Mucosa of stomach (tissue), 1 donor: Measurements from ENCODE around the gene TSPAN4.

ENCODE experiments used
- H3K27me3 ChIP-seq: one replicate; pipeline ENCODE4 v1.7.0; 2013; ENCODE audit warnings: mild to moderate bottlenecking, low read length; ENCODE audit not compliant: control insufficient read depth, insufficient read depth
- H3K36me3 ChIP-seq: one replicate; pipeline ENCODE4 v1.7.0; 2013; ENCODE audit warnings: low read length; ENCODE audit not compliant: control insufficient read depth, insufficient read depth
- H3K4me1 ChIP-seq: one replicate; pipeline ENCODE4 v1.7.0; 2013; ENCODE audit warnings: mild to moderate bottlenecking, low read length; ENCODE audit not compliant: control insufficient read depth, insufficient read depth
- H3K4me3 ChIP-seq: one replicate; pipeline ENCODE4 v1.7.0; 2013; ENCODE audit warnings: low read length
- H3K9ac ChIP-seq: one replicate; pipeline ENCODE4 v1.7.0; 2013; ENCODE audit warnings: mild to moderate bottlenecking, low read length, moderate library complexity
- H3K9me3 ChIP-seq: one replicate; pipeline ENCODE4 v1.7.0; 2013; ENCODE audit warnings: mild to moderate bottlenecking, low read length, moderate library complexity; ENCODE audit not compliant: control insufficient read depth
- donor health status: Pancreatic carcinoma.

The TSPAN4 gene

DNA sequence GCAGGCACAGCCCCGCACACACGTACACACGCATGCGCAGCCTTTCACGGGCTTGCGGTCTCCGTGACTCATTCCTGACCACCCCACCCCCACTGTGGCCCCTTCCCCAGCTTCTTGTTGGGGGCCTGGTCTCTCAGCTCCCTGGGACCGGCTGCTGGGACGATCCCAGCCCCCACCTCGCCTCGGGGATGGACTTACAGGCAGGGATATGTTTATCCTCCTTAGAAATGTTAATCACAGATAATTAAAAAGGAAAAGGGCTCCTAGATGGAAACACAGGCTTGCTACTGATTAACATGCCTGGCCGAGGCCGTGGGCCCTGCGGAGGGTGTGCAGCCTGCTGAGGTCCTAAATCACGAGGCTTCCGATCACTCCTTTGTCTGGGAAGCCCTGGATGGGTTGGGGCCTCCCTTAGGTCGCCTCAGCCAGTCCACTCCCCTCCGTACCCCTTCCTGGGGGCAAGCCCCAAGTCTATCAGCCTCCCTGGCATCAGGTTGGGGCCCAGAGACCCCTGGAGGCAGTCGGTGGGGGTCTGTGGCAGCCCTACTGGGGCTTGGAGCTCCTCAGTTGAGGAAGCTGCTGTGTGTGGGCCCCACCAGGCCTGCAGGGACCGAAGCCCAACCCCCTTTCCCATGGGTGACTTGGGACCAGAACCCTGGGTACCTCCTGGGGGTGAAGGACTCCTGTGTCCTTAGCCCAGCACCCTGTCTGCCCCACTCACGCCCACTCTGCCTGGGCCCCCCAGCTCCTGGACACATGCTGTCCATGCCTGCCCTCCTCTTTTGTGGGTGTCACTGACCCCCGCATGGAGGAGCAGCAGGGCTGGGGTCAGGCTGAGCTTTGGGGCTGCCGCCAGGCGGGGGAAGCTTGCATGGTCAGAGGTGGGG is 20.6 kb downstream of the TSPAN4 start:
- Histone ChIP-seq H3K9ac (no peak overlapping the region), H3K4me3 (no peak overlapping the region), H3K4me1 (peaks cover 27% of the 10 kb centered on the region), H3K36me3 (no peaks in the 10 kb centered on the region), H3K9me3 (no peaks in the 10 kb centered on the region), H3K27me3 (peaks cover 31% of the 10 kb centered on the region)

DNA sequence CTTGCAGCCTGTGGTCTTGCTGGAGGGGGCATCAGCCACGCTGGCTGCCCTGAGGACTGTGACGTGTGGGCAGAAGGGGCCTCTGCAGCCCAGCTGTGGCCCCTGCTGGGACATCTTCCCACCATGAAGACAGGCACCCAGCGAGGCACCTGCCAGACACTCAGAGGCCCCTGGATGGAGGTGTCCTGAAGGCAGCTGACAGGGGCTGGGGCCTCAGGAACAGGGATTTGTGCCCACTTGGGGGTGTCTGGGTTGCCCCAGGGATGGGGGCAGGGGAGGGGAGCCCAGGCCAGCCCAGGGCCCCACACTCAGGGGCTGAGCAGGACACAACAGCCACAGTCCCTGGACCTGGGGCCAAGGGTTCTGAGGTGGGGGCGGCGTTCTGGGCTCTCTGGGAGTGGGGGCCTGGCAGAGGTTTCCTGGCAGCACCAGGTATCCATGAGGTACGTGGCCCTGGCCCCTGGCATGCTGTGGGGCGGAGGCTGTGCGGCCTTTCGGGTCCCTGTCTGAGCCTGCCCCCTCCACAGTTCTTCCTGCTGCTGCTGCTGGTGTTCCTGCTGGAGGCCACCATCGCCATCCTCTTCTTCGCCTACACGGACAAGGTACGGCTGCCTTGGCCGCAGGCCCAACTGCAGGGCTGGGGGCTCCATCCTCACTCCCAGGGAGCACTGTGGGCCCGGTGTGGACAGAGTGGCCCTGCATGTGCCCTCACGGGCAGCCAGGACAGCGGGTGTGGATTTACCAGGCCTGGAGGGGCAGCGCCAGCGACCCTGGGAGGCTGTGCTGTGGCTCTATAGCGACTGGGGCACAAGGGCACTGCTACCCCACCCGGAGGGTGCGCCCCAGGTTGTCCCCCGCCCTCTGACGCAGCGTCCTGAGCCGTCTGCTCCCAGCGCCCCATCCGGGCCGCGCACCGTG is 21.5 kb downstream of the TSPAN4 start:
- Histone ChIP-seq H3K4me3 (no peak overlapping the region), H3K9me3 (no peaks in the 10 kb centered on the region), H3K36me3 (no peaks in the 10 kb centered on the region), H3K9ac (no peak overlapping the region), H3K27me3 (peaks cover 31% of the 10 kb centered on the region), H3K4me1 (peaks cover 27% of the 10 kb centered on the region)

DNA sequence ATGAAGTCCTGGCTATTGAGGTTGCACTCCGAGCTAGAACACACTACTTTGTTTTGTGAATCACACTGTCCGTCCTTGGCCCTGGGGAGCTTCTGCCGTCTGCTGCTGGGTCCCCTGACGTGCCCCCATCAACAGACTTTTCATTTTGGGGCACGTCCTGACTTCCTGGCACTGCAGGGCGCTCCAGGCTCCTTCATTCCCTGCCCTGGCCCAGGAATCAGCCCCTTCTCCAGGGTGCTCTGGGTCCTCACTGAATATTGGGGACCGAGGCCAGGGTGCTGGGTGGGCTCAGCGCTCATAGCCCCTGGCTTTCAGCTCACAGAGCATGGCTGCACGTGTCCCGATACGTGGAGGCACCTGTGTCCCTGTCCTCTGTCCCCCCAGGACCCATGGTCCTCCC is 22.2 kb downstream of the TSPAN4 start:
- Histone ChIP-seq H3K4me3 (no peak overlapping the region), H3K4me1 (peaks cover 21% of the 10 kb centered on the region), H3K36me3 (no peaks in the 10 kb centered on the region), H3K9me3 (no peaks in the 10 kb centered on the region), H3K27me3 (peaks cover 31% of the 10 kb centered on the region), H3K9ac (no peak overlapping the region)

DNA sequence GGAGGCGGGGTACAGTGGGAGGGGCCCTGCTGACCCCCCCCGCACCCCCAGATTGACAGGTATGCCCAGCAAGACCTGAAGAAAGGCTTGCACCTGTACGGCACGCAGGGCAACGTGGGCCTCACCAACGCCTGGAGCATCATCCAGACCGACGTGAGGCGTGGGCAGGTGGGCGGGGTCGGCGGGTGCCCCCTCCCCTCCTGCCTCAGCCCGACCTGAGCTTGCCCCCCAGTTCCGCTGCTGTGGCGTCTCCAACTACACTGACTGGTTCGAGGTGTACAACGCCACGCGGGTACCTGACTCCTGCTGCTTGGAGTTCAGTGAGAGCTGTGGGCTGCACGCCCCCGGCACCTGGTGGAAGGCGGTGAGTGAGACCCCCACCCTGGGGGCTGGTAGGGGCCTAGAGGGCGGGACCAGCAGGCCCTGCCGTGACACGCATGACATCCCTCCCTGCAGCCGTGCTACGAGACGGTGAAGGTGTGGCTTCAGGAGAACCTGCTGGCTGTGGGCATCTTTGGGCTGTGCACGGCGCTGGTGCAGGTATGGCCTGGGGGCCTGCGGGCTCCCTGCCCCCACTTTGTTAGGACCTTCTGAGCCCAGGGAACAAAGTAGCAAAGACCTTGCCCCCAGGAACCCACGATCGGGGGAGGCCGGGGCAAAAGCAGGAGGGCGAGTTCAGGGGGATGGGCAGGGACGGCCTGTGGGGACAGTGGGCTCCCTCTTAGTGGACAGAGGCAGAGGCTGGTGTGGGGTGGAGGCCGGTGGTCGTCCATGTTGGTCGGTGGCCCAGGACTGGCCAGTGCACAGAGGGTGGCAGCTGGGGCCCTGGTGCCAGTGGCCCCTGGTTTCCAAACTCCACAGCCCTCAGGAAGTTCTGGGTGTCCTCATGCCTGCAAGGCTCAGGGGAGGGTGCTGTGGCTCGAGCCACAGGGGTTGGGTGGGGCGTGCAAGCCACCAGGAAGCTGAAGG is 23.1 kb downstream of the TSPAN4 start:
- no peak overlapping the region for H3K9ac ChIP-seq
- peaks cover 29% of the 10 kb centered on the region for H3K27me3 ChIP-seq
- no peak overlapping the region for H3K4me3 ChIP-seq
- no peaks in the 10 kb centered on the region for H3K9me3 ChIP-seq
- H3K4me1 ChIP-seq = peaks cover 16% of the 10 kb centered on the region
- no peaks in the 10 kb centered on the region for H3K36me3 ChIP-seq

DNA sequence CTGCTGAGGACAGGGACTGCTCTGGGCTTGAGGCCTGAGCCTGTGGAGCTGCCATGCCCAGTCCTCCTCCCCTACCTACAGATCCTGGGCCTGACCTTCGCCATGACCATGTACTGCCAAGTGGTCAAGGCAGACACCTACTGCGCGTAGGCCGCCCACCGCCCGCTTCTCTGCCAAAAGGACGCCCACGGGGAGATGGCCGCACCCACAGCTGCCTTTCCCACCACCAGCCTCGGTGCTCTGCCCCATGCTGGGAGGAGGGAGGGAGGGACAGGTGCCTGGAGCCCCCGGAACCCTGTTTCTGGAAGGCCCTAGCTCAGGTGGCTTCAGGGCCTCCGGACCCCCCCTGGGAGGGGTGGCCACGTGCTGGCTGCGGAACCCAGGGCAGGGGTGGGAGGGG is 23.8 kb downstream of the TSPAN4 start:
- Histone ChIP-seq H3K4me1 (peaks cover 16% of the 10 kb centered on the region), H3K9me3 (no peaks in the 10 kb centered on the region), H3K4me3 (no peak overlapping the region), H3K27me3 (peaks cover 24% of the 10 kb centered on the region), H3K9ac (no peak overlapping the region), H3K36me3 (no peaks in the 10 kb centered on the region)

DNA sequence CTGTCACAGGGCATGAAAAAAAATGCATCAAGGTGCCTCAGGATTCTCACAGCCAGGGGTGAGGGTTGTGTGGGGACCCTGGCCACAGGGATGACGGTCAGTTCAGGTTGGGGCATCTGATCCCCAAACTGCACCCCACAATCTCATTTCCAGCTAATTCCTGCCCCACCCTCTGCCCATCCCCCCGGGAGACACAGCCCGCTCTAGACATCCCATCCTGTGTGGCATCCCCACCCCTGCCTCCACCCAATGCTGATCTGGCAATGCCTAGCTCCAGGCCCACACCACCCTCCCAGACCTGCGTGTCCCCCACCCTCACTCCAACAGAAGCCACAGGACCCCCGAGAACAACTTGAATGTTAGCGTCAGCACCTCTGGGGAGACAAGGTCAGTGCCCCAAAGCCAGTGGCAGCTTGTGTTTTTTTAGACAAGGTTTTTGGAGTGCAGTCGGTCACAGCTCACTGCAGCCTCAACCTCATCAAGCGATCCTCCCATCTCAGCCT is 25.3 kb downstream of the TSPAN4 start:
- H3K4me1 ChIP-seq = peaks cover 5% of the 10 kb centered on the region
- peaks cover 10% of the 10 kb centered on the region for H3K27me3 ChIP-seq
- no peaks in the 10 kb centered on the region for H3K36me3 ChIP-seq
- no peak overlapping the region for H3K4me3 ChIP-seq
- no peaks in the 10 kb centered on the region for H3K9me3 ChIP-seq
- no peak overlapping the region for H3K9ac ChIP-seq

DNA sequence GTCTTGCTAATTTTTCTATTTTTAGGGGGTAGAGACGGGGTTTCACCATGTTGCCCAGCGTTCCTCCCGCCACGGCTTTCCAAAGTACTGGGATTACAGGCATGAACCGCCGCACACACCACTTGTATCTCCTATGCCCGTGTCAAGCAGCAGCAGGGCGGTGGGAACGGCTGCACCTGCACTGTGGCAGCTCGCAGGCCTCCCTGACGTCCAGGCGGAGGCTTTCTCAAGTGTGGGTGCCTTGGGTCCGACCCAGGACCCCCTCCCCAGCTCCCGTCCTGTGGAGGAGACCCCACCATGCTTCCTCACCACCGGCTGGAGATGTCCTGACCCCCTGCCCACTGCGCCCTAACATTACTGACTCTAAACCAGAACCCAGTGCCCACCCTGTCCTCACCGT is 25.7 kb downstream of the TSPAN4 start:
- Histone ChIP-seq H3K27me3 (peaks cover 5% of the 10 kb centered on the region), H3K4me3 (no peak overlapping the region), H3K36me3 (no peaks in the 10 kb centered on the region), H3K9ac (no peak overlapping the region), H3K9me3 (no peaks in the 10 kb centered on the region), H3K4me1 (peaks cover under 1% of the 10 kb centered on the region)

DNA sequence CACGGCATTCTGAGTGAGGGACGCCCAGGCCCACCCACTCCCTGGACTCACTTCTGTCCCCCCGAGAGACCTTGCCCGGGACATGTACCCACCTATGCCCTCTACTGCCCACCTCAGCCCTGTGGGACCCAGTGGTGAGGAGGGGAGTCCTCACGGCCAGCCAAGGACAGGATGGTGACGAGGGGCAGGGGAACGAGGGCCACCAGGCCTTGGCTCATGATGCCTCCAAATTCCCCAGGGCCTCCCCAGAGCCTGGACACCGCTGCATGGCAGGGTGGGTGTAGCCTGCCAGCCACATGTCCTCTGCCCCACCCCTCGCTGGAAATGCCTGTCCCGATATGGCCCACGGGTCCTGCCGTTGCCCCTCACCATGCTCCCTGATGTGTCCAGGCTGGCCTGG is 26.1 kb downstream of the TSPAN4 start:
- no peaks in the 10 kb centered on the region for H3K36me3 ChIP-seq
- H3K9me3 ChIP-seq = no peaks in the 10 kb centered on the region
- no peak overlapping the region for H3K9ac ChIP-seq
- peaks cover under 1% of the 10 kb centered on the region for H3K27me3 ChIP-seq
- H3K4me1 ChIP-seq = no peaks in the 10 kb centered on the region
- H3K4me3 ChIP-seq = no peak overlapping the region

DNA sequence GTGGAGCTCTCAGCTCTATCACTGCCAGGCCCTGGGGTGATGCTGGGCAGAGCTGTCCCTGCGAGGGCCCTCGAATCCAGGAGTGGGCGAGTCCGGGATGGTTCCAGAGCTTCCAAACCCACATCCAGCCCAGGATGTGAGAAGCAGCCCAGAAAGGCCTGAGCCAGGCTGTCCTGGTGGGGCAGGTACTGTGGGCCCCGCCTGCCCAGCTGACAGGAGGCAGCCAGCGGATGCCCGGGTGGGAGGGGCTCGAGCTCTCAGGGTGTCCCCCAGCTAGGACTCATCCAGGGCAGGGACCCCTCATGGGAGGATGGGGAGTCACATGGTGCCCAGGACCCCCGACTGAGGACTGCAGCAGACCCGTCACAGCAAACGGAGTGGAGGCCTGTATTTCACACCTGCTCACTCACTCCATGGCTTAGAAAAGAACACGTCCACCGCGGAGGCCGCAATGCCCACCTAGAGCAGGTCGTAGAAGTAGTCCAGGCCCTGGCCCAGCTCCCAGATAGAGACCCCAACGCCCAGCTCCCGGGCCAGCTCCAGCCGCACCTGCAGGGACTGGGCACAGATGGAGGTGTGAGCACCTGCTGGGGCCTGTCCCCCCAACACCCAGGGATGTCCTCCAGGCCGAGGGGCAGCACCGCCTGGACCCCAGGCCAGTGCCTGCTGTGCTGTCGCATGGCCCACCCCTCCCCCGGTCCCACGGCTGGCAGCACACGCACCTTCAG is 26.9 kb downstream of the TSPAN4 start:
- Histone ChIP-seq H3K4me1 (no peaks in the 10 kb centered on the region), H3K9me3 (no peaks in the 10 kb centered on the region), H3K9ac (no peak overlapping the region), H3K36me3 (no peaks in the 10 kb centered on the region), H3K27me3 (no peaks in the 10 kb centered on the region), H3K4me3 (no peak overlapping the region)

DNA sequence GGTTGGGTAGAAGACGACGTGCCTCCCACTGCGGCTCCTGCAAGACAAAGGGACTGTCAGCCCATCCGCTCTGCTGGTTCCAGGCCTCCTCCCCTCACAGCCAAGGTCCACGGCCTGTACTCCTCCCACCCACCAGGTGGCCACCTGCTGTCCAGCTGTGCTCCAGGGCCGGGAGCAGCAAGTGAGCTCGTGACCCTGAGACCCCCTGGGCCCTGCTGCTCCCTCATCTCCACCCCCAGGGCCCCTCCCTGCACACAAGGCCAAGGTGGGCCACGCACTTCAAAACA is 27.4 kb downstream of the TSPAN4 start:
- no peak overlapping the region for H3K9ac ChIP-seq
- no peaks in the 10 kb centered on the region for H3K27me3 ChIP-seq
- no peaks in the 10 kb centered on the region for H3K4me1 ChIP-seq
- no peaks in the 10 kb centered on the region for H3K36me3 ChIP-seq
- H3K9me3 ChIP-seq = no peaks in the 10 kb centered on the region
- H3K4me3 ChIP-seq = no peak overlapping the region

DNA sequence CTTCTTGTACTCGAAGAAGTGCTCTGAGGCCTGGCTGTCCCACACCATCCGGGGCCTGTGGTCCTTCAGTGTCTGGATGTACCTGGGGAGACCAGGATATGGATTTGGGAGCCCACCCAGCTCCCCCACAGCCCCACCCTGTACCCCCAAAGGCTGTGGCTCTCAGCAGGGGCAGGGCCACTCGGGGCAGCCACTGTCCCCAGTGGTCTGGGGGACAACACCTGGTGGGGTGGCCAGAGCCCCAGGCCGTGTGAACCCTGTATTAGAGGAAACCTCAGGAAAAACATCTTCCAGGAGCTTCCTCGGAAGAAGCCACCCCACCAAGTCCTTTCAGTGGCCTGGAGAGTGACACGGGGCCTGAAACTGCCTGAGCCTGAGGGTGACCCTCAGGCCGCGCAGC is 27.8 kb downstream of the TSPAN4 start:
- H3K4me1 ChIP-seq = no peaks in the 10 kb centered on the region
- H3K9ac ChIP-seq = no peak overlapping the region
- no peak overlapping the region for H3K4me3 ChIP-seq
- H3K9me3 ChIP-seq = no peaks in the 10 kb centered on the region
- no peaks in the 10 kb centered on the region for H3K27me3 ChIP-seq
- no peaks in the 10 kb centered on the region for H3K36me3 ChIP-seq
